ENCODE data around the gene ENO2.
A peak's percentile ranks its signal among the peaks of the same experiment; 100 is the strongest.

Gene ENO2

DNA sequence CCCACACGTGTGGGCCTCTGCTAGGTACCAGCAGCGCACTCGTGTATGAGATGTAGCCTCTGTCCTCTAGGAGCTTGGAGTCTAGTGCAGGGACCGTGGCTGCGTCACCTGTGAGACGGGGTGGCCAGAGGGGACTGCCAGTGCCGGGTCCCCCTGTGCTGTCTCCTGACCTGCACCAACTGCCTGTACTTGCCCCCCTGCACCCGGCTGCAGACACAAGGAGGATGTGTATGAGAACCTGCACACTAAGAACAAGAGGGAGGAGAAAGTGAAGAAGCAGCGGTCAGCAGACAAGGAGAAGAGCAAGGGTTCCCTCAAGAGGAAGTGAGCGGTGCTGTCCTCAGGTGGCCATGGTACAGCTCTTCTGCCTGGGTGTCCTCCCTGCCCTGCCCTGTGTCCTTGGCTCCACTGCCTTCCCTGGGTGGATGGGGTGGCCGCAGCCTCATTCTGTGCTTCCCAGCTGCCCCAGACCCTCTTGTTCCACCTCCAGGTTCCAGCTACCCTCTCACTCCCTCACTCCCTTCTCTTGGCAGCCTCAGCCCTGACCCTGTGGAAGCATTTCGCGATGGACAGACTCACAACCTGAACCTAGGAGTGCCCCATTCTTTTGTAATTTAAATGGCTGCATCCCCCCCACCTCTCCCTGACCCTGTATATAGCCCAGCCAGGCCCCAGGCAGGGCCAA, 46.4 kb downstream of the ENO2 start:
- DNase-seq (ENCODE audit: low read depth), result peak; percentile 42

- peak; percentile 48 for DNase-seq (ENCODE audit: low read depth)
These were observed 46.9 kb downstream of the ENO2 start for GRCh38 chr12:6961278-6961694.

GRCh38 chr12:6961695-6962284, 47.4 kb downstream of the ENO2 start:
- peak; percentile 76 for DNase-seq (ENCODE audit: low read depth)

GRCh38 chr12:6962285-6963015, 48.1 kb downstream of the ENO2 start:
- no peak for DNase-seq (ENCODE audit: low read depth)

- no peak for DNase-seq (ENCODE audit: low read depth)
These were observed 48.8 kb downstream of the ENO2 start for GRCh38 chr12:6963016-6963731.

DNA sequence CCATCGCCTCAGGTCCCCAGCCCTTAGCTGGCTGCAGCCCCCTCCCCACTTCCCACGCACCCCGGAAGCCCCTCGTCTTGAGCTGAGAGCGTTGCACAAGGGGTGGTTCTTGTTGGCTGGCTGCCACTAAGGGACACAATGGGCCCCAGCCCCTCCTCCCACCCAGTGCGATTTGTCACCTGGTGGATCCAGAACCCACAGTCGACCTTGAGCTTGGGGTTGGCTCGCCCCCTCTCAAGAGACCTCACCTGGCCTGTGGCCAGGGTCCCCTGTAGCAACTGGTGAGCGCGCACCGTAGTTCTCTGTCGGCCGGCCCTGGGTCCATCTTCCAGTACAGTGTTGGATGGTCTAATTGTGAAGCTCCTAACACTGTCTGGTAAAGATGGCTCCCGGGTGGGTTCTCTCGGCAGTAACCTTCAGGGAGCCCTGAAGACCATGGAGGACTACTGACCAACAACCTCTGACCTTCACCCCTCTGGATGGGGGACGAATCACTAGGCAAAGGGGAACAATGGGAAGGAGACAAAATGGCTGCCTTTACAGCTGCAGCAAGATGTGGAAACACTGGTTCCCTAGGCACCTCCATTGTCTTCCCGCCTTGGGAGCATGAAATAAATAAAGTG, 49.5 kb downstream of the ENO2 start:
- no peak for DNase-seq (ENCODE audit: low read depth)

GRCh38 chr12:6964605-6965025, 50.2 kb downstream of the ENO2 start:
- DNase-seq (ENCODE audit: low read depth), result no peak

DNA sequence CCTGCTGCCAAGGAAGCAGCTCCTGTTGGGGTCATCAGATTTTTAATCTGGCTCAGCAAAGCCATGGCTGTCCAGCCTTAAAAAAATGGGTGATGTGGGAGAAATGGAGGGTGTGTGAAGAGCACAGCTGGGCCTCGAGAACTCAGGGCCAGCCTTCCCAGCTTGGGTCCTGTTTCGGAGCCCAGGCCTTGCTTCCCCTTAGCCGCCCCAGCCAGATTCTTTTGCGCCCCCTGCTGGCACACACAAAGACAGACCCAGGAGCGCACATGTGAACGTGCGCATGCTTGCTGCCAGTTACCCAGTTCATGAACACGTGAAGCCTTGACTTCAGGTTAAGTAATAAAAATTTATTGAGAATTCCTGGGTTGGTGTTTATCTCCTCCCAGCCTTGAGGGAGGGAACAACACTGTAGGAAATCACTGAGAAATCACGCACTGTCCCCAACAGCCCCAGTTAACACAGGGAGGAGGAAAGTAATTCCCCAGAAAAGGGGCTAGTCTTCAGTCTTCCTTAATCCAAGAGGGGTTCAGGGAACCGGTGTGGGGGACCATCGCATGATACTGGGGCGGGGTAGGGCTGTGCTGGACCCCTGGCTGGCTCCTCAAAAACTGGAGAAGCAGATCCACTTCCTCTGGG, 50.8 kb downstream of the ENO2 start:
- peak; percentile 87 for DNase-seq (ENCODE audit: low read depth)

DNA sequence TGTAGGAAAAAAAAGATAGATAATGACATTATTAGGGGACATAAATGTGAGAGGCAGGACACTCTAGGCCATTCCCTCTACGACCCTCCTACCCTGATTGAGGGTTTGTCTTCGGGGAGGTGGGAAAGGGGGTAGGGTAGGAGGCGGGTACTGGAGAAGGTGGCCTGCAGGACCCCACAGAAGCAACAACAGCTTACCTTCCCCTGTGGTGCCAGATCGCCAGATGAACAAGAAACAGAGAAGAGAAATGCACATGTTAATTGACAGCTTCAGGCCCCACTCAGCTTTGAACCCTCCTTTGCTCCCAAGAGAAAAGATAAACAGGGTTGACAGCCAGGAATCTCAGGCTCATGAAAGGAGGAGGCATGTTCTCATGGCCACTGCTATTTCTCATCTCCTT, 51.3 kb downstream of the ENO2 start:
- DNase-seq (ENCODE audit: low read depth), result peak; percentile 36

DNA sequence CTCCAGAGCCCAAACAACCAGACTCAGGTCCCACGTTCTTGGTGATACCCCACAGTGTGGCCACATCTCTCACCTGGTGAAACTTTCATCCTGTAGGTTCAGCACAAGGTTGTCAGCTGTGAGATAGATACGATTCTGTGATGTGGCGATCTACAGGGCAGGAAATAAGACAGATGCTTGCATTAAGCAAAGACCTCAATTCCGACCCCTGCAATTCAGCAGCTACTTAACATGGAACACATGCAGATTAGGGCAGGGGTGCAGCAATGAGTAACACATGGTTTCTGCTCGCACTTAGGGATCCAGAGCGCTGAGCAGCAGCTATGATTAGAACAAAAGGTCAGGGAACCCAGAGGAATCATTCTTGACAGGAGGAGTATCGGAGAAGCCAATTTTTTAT, 52.0 kb downstream of the ENO2 start:
- no peak for DNase-seq (ENCODE audit: low read depth)

GRCh38 chr12:6967651-6968100, 53.3 kb downstream of the ENO2 start:
- DNase-seq (ENCODE audit: low read depth), result no peak

GRCh38 chr12:6968426-6968825, 54.0 kb downstream of the ENO2 start:
- no peak for DNase-seq (ENCODE audit: low read depth)

GRCh38 chr12:6970096-6970527, 55.7 kb downstream of the ENO2 start:
- no peak for DNase-seq (ENCODE audit: low read depth)
